Psoas muscle (tissue), 8 donors: ENCODE results near the gene SMC5. TPM values are rescaled to one million over a fixed set of nuclear protein-coding genes. Genes with fewer than 3 reads are reported as not detected.
A peak's percentile ranks its signal among the peaks of the same experiment; 100 is the strongest.

ENCODE experiments used
- ATAC-seq, 4 donors: fragments of 200-7000 bp; cut with Tn5 transposase; one replicate each; pipeline ENCODE4 v1.9.1; 2020; ENCODE audit warnings: moderate library complexity in 3 of 4, mild to moderate bottlenecking in 2 of 4
- DNase-seq, 2 donors: peaks; one replicate each; pipeline ENCODE4 v3.0.0-alpha.2; 2020
- H3K27ac ChIP-seq: fragments of 200-600 bp; one replicate; pipeline ENCODE4 v1.8.0; 2022
- H3K27me3 ChIP-seq, 3 donors: fragments of 200-600 bp in 1 of 3; one replicate each; pipeline versions ENCODE4 v1.6.1 to v1.8.0; 2013 to 2022; ENCODE audit warnings: low read length in 2 of 3, mild to moderate bottlenecking in 2 of 3, moderate library complexity in 1 of 3; ENCODE audit not compliant: insufficient read depth in 3 of 3
- H3K36me3 ChIP-seq, 2 donors: fragments of 200-600 bp in 1 of 2; one replicate each; pipeline versions ENCODE4 v1.6.1 to v1.8.0; 2013 to 2022; ENCODE audit warnings: low read depth in 1 of 2, mild to moderate bottlenecking in 1 of 2, moderate library complexity in 1 of 2; ENCODE audit not compliant: insufficient read depth in 1 of 2
- H3K4me1 ChIP-seq: fragments of 200-600 bp; one replicate; pipeline ENCODE4 v1.8.0; 2022
- H3K4me3 ChIP-seq: fragments of 200-600 bp; one replicate; pipeline ENCODE4 v1.8.0; 2022; ENCODE audit warnings: mild to moderate bottlenecking
- H3K9me3 ChIP-seq: fragments of 200-600 bp; one replicate; pipeline ENCODE4 v1.8.0; 2022
- CTCF ChIP-seq: fragments of 200-600 bp; IDR thresholded peaks from one replicate; pipeline ENCODE4 v1.8.0; 2022; ENCODE audit warnings: antibody characterized with exemption
- WGBS, 3 donors: extraction: QIAGEN DNeasy Blood & Tissue Kit; methylation state at CpG; one replicate each; pipeline versions ENCODE4 v1.1.6 to v1.1.7; 2013; 5-methylcytosine and 5-hydroxymethylcytosine counted together
- intact Hi-C, 2 donors: fragments of 100-400 bp; cut with DNase I; formaldehyde crosslinking; loops; one replicate each; pipeline versions ENCODE4 v1.11.0 to v1.14.2; 2022
- polyA plus RNA-seq, 3 donors: library from polyadenylated mRNA; stranded (reverse); fragments of 200-250 nt; gene quantifications; one replicate each; pipeline ENCODE4 v1.2.3, GENCODE V29; 2013
- total RNA-seq, 4 donors: library from RNA; stranded (reverse); fragmentation: NEBNext Ultra II Directional in 2 of 4; extraction: Animal tissue kit (Norgen Biotek cat#: 25700) in 2 of 4; gene quantifications; one replicate each; pipeline versions ENCODE4 v1.2.1 to v1.2.4, GENCODE V29; 2021 to 2023
- donor health status: healthy with polysubstance abuse.
- donor health status: DM: no; HTN: no; CAD: no; lungs with moderate emphysema.
- donor health status: Bipolar disorder and iron deficiency.
- donor health status: healthy.
- donor health status: DM: yes; HTN: yes; CAD: no.
- donor health status: DM: no; HTN: no; CAD: no.
- donor health status: DM: no; HTN: no; CAD: no.
- donor health status: DM: yes; HTN: yes; CAD: no.

SMC5 gene
- total and polyA plus RNA-seq, 7 donors: 5.5 to 21.0 (median 18.1) TPM

- Histone ChIP-seq H3K4me3 (no peak overlapping the region), H3K36me3 (no peaks in the 10 kb centered on the region), H3K9me3 (no peaks in the 10 kb centered on the region), H3K27ac (peak overlapping the region; percentile 100), H3K4me1 (peaks cover 100% of the 10 kb centered on the region), H3K27me3 (no peaks in the 10 kb centered on the region)
- ATAC-seq (no peak), DNase-seq (no peak)
- intact Hi-C loops: no loop called here
- 8 to 41% (median 22%) methylated on average over 1 of the region's 1 CpG for WGBS, 3 donors
- no peak for TF ChIP-seq CTCF
Observed at GRCh38 chr9:70402213-70402612, 143.4 kb downstream of the SMC5 start.

- Histone ChIP-seq H3K27ac (peak overlapping the region; percentile 100), H3K4me3 (peak overlapping the region; percentile 26), H3K4me1 (peaks cover 100% of the 10 kb centered on the region), H3K27me3 (no peaks in the 10 kb centered on the region), H3K36me3 (no peaks in the 10 kb centered on the region), H3K9me3 (no peaks in the 10 kb centered on the region)
- DNase-seq (no peak), ATAC-seq (no peak)
- WGBS, 3 donors: 26 to 39% (median 31%) methylated on average over 2 of the region's 2 CpGs
- intact Hi-C loops: no loop called here
- TF ChIP-seq CTCF: no peak
Observed at GRCh38 chr9:70403166-70403565, 144.4 kb downstream of the SMC5 start.

- Histone ChIP-seq H3K27me3 (no peaks in the 10 kb centered on the region), H3K4me3 (peak overlapping the region; percentile 26), H3K4me1 (peaks cover 100% of the 10 kb centered on the region), H3K36me3 (no peaks in the 10 kb centered on the region), H3K9me3 (no peaks in the 10 kb centered on the region), H3K27ac (peak overlapping the region; percentile 100)
- no peak for DNase-seq
- intact Hi-C loops: no loop called here
- ATAC-seq: peak in 1 of 4 donors; percentile 18
- no peak for TF ChIP-seq CTCF
- 16 to 31% (median 19%) methylated on average over 4 of the region's 4 CpGs for WGBS, 3 donors
Observed at GRCh38 chr9:70403618-70404025, 144.8 kb downstream of the SMC5 start.

GRCh38 chr9:70404261-70404660, 145.5 kb downstream of the SMC5 start:
- TF ChIP-seq CTCF: no peak
- H3K36me3 ChIP-seq: no peaks in the 10 kb centered on the region
- intact Hi-C loops: no loop called here
- peak overlapping the region; percentile 100 for H3K27ac ChIP-seq
- H3K4me1 ChIP-seq: peaks cover 96% of the 10 kb centered on the region
- no peaks in the 10 kb centered on the region for H3K9me3 ChIP-seq
- no peak for DNase-seq
- peak overlapping the region; percentile 26 for H3K4me3 ChIP-seq
- WGBS, 3 donors: 51 to 76% (median 56%) methylated on average over 2 of the region's 2 CpGs
- no peak for ATAC-seq
- H3K27me3 ChIP-seq: no peaks in the 10 kb centered on the region

Other genes starting within 250 kb of the SMC5 start
- gene MAMDC2, start 215.1 kb upstream of the SMC5 start, total RNA-seq: 10 to 100 TPM in 1 of 4 donors, 1 to 10 TPM in 2, under 1 TPM in 1; 0.91 to 11.9 (median 2.9) TPM
- 1 to 10 TPM; 2.1 to 2.3 (median 2.2) TPM for gene MAMDC2, start 215.1 kb upstream of the SMC5 start, polyA plus RNA-seq
- gene KLF9, start 155.7 kb downstream of the SMC5 start, total RNA-seq: 100 to 1,000 TPM in 2 of 4 donors, 10 to 100 TPM in 2; 29.5 to 178 (median 94.7) TPM
- gene KLF9, start 155.7 kb downstream of the SMC5 start, polyA plus RNA-seq: 10 to 100 TPM; 34.1 to 87.0 (median 64.4) TPM